ENCODE measurements around the gene GLRX2. TPM values are rescaled to one million over a fixed set of nuclear protein-coding genes. Genes with fewer than 3 reads are reported as not detected.

The GLRX2 gene
- polyA plus RNA-seq, 1 of the 3 experiments (the other 2 are of a cell fraction) = 12.8 TPM

DNA sequence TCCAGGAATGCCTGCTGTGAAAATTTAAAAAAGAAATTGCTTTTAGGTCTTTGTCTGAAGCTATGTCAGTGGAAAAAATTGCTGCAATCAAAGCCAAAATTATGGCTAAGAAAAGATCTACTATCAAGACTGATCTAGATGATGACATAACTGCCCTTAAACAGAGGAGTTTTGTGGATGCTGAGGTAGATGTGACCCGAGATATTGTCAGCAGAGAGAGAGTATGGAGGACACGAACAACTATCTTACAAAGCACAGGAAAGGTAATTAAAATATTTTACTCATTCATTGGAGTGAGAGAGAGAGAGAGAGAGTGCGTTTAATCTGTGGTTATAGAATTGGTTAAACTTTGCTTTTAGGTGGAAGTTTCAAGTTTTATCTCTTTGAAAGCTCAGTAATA lies 36.6 kb upstream of the GLRX2 start:
- peaks cover 60 to 81% of the 10 kb centered on the region in 2 experiments for H3K36me3 ChIP-seq (replicated peaks in 1 of 2; ENCODE audit: control insufficient read depth in 1 of 2, insufficient read depth in 2 of 2, low read length in 1 of 2)
- peaks cover 3 to 15% of the 10 kb centered on the region in 2 experiments; a peak in 2 of 4 replicates for H3K4me1 ChIP-seq (ENCODE audit: control insufficient read depth in 1 of 2, insufficient read depth in 2 of 2, low read depth in 1 of 2, low read length in 1 of 2)
- no peak overlapping the region for H3K9ac ChIP-seq
- H3K4me2 ChIP-seq = no peak overlapping the region
- no peaks in the 10 kb centered on the region for H3K27me3 ChIP-seq (ENCODE audit: insufficient read depth)
- no peak overlapping the region for H3K4me3 ChIP-seq (ENCODE audit: low read depth in 2 of 2, low read length in 1 of 2)
- H4K20me1 ChIP-seq (ENCODE audit: insufficient read depth) = no peaks in the 10 kb centered on the region
- peaks cover 17% of the 10 kb centered on the region for H3F3A ChIP-seq (replicated peaks; ENCODE audit: insufficient read depth)
- WGBS (ENCODE audit: low lambda C conversion rate) = 66% methylated on average over 3 of the region's 3 CpGs
- H3K9me2 ChIP-seq = no peaks in the 10 kb centered on the region
- TF ChIP-seq NFIC (IDR thresholded peaks at IDR 0.05; ENCODE audit: borderline replicate concordance) (peak; percentile 25; the same call in 1 of the 2 replicates), GATA2 (CRISPR knock-in tag; IDR thresholded peaks at IDR 0.05) (no peak), GABPA (IDR thresholded peaks at IDR 0.05; ENCODE audit: low read depth) (no peak), YY1 (IDR thresholded peaks at IDR 0.05; ENCODE audit: low read depth) (no peak), TCF12 (IDR thresholded peaks at IDR 0.05) (peak; percentile 22; the same call in 1 of the 2 replicates), POLR2AphosphoS5 (IDR thresholded peaks at IDR 0.05; ENCODE audit: low read depth, low read length) (no peak), ELF1 (IDR thresholded peaks at IDR 0.05) (no peak), EZH2phosphoT487 (IDR thresholded peaks at IDR 0.05; ENCODE audit: borderline replicate concordance, low read depth) (no peak), FOXJ3 (CRISPR knock-in tag; IDR thresholded peaks at IDR 0.05) (no peak), NRF1 (IDR thresholded peaks at IDR 0.05; ENCODE audit: low read depth, low read length) (no peak), RCOR1 (IDR thresholded peaks at IDR 0.05; ENCODE audit: low read length) (no peak), JUND (IDR thresholded peaks at IDR 0.05) (0 out of 2 replicates have a peak, but pooled peaks have one; percentile 10), EP300 (IDR thresholded peaks at IDR 0.05; ENCODE audit: borderline replicate concordance in 1 of 2, low read depth in 1 of 2, low read length in 1 of 2) (0 out of 4 replicates have a peak, but pooled peaks of 1 of the 2 experiments have one; percentile 11), MEF2A (IDR thresholded peaks at IDR 0.05; ENCODE audit: borderline replicate concordance, low read depth) (no peak)
- TF ChIP-seq, protein P1, sequence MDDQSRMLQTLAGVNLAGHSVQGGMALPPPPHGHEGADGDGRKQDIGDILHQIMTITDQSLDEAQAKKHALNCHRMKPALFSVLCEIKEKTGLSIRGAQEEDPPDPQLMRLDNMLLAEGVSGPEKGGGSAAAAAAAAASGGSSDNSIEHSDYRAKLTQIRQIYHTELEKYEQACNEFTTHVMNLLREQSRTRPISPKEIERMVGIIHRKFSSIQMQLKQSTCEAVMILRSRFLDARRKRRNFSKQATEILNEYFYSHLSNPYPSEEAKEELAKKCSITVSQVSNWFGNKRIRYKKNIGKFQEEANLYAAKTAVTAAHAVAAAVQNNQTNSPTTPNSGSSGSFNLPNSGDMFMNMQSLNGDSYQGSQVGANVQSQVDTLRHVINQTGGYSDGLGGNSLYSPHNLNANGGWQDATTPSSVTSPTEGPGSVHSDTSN (IDR thresholded peaks at IDR 0.05) = peak; percentile 34; the same call in 1 of the 2 replicates
- TF ChIP-seq, protein P2, sequence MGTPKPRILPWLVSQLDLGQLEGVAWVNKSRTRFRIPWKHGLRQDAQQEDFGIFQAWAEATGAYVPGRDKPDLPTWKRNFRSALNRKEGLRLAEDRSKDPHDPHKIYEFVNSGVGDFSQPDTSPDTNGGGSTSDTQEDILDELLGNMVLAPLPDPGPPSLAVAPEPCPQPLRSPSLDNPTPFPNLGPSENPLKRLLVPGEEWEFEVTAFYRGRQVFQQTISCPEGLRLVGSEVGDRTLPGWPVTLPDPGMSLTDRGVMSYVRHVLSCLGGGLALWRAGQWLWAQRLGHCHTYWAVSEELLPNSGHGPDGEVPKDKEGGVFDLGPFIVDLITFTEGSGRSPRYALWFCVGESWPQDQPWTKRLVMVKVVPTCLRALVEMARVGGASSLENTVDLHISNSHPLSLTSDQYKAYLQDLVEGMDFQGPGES (IDR thresholded peaks at IDR 0.05; ENCODE audit: low read depth, low read length) = no peak
- H3K27ac ChIP-seq (ENCODE audit: low read depth in 2 of 2, low read length in 1 of 2) = peak overlapping the region in 1 of 2 experiments; percentile 24; a peak in 1 of 4 replicates
- H3K9me3 ChIP-seq = no peaks in the 10 kb centered on the region
- peaks cover 24% of the 10 kb centered on the region for H3K79me2 ChIP-seq (ENCODE audit: insufficient read depth)
- CTCF ChIA-PET = no interaction called here
- H2AFZ ChIP-seq (ENCODE audit: low read depth) = no peak overlapping the region
- POLR2A ChIA-PET = no interaction called here
- no peak for DNase-seq

DNA sequence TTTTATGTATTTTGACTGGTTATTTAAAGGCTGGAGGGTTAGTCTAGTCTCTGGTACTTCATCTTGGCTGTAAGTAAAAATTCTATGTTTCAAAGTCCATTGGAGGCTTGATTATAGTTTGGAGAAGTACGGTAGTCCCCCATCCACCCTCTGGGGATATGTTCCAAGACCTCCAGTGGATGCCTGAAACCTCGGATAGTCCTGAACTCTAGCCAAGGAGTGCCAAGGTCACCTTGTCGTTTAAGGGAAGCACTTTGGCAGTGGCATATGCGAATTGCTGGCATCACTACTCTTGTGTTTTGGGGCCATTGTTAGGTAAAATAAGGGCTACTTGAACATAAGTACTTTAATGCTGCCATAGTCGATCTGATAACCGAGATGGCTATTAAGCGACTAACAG lies 35.0 kb upstream of the GLRX2 start:
- Histone ChIP-seq H3K4me2 (no peak overlapping the region), H3K9me3 (no peaks in the 10 kb centered on the region), H3K9ac (no peak overlapping the region), H2AFZ (ENCODE audit: low read depth) (no peak overlapping the region), H3F3A (replicated peaks; ENCODE audit: insufficient read depth) (peaks cover 17% of the 10 kb centered on the region), H3K4me1 (ENCODE audit: control insufficient read depth in 1 of 2, insufficient read depth in 2 of 2, low read depth in 1 of 2, low read length in 1 of 2) (peaks cover 3 to 15% of the 10 kb centered on the region in 2 experiments; a peak in 2 of 4 replicates), H3K27me3 (ENCODE audit: insufficient read depth) (no peaks in the 10 kb centered on the region), H3K79me2 (ENCODE audit: insufficient read depth) (peaks cover 24% of the 10 kb centered on the region), H3K36me3 (replicated peaks in 1 of 2; ENCODE audit: control insufficient read depth in 1 of 2, insufficient read depth in 2 of 2, low read length in 1 of 2) (peaks cover 66 to 81% of the 10 kb centered on the region in 2 experiments), H3K4me3 (ENCODE audit: low read depth in 2 of 2, low read length in 1 of 2) (no peak overlapping the region), H4K20me1 (ENCODE audit: insufficient read depth) (no peaks in the 10 kb centered on the region), H3K27ac (ENCODE audit: low read depth in 2 of 2, low read length in 1 of 2) (no peak overlapping the region), H3K9me2 (no peaks in the 10 kb centered on the region)
- no peak for DNase-seq
- WGBS (ENCODE audit: low lambda C conversion rate) = 95% methylated on average over 7 of the region's 7 CpGs
- ChIA-PET POLR2A (no interaction called here), CTCF (no interaction called here)
- TF ChIP-seq EP300 (IDR thresholded peaks at IDR 0.05; ENCODE audit: borderline replicate concordance in 1 of 2, low read depth in 1 of 2, low read length in 1 of 2) (no peak), RAD21 (IDR thresholded peaks at IDR 0.05; ENCODE audit: low read length) (no peak), YY1 (IDR thresholded peaks at IDR 0.05; ENCODE audit: low read depth) (no peak), NFIC (IDR thresholded peaks at IDR 0.05; ENCODE audit: borderline replicate concordance) (no peak), GATA2 (CRISPR knock-in tag; IDR thresholded peaks at IDR 0.05) (no peak), MEF2A (IDR thresholded peaks at IDR 0.05; ENCODE audit: borderline replicate concordance, low read depth) (no peak), CHD2 (IDR thresholded peaks at IDR 0.05; ENCODE audit: low read length, partially characterized antibody) (no peak)
- TF ChIP-seq, protein P3, sequence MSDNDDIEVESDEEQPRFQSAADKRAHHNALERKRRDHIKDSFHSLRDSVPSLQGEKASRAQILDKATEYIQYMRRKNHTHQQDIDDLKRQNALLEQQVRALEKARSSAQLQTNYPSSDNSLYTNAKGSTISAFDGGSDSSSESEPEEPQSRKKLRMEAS (IDR thresholded peaks at IDR 0.05; ENCODE audit: low read depth) = no peak
- TF ChIP-seq, protein P1 (IDR thresholded peaks at IDR 0.05) = no peak
